IPS-18c (cell line): ENCODE measurements around the gene MORN3.
A peak's percentile ranks its signal among the peaks of the same experiment; 100 is the strongest.
"Not testable (repeated sequence)": the region's sequence is repeated elsewhere in the genome, so short reads cannot be mapped to it uniquely, and the experiment has no call there.

Experiments
- H3K4me3 ChIP-seq: 2 replicates; pipeline ENCODE4 v1.7.0; 2013; ENCODE audit warnings: low read depth, mild to moderate bottlenecking, low read length, moderate library complexity; ENCODE audit not compliant: insufficient read depth
- H3K9me3 ChIP-seq: one replicate; pipeline ENCODE4 v1.6.1; 2013; ENCODE audit warnings: mild to moderate bottlenecking, low read length, moderate library complexity; ENCODE audit not compliant: control insufficient read depth, insufficient read depth

MORN3 gene

DNA sequence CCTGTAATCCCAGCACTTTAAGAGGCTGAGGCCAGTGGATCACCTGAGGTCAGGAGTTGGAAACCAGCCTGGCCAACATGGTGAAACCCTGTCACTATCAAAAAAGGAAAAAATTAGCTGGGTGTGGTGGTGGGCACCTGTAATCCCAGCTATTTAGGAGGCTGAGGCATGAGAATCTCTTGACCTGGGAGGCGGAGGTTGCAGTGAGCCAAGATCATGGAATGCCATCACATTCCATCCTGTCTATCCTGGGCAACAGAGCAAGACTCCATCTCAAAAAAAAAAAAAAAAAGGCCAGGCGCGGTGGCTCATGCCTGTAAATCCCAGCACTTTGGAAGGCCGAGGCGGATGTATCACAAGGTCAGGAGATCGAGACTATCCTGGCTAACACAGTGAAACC, 28.4 kb upstream of the MORN3 start:
- H3K9me3 ChIP-seq, H3K4me3 ChIP-seq: not testable (repeated sequence)

DNA sequence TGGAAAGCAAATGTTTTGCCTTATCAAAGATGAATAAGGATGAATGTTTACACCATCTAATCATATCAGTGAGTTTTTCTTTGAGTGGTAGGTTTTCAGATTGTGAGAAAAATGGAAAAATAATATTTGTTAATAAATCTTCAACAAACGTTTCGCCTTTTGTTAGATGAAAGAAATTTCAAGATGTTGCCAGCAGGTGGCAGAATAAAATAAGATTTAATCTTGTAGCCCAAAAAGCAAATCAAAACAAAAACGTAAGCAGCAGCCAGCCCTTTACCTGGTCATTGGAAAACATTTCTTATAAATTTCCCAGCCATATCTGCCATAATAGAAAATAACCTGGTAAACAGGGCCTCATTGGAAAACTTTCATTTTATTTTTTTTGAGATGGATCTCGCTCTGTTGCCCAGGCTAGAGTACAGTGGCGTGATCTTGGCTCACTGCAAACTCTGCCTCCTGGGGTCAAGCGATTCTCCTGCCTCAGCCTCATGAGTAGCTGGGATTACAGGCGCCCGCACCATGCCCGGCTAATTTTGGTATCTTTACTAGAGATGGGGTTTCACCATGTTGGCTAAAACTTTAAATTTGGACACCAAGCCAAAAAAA, 27.7 kb upstream of the MORN3 start:
- Histone ChIP-seq H3K4me3 (no peak overlapping the region), H3K9me3 (no peaks in the 10 kb centered on the region)

DNA sequence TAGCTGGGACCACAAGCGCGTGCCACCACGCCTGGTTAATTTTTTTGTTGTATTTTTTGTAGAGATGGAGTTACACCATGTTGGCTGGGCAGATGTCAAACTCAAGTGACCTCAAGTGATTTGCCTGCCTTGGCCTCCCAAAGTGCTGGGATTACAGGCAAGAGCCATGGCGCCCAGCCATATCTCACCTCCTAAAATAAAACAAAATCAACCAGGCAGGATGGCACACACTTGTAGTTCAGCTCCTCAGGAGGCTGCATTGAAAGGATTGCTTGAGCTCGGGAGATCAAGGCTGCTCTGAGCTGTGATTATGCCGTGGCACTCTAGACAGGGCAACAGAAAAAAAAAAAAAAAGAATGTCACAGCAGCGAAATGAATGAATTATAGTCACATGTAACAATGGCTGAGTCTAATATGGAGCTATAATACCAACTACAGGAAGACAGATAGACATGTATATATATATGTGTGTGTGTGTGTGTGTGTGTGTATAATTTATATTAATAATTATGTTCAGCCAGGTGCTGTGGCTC, 23.8 kb upstream of the MORN3 start:
- no peaks in the 10 kb centered on the region for H3K9me3 ChIP-seq
- H3K4me3 ChIP-seq = no peak overlapping the region

DNA sequence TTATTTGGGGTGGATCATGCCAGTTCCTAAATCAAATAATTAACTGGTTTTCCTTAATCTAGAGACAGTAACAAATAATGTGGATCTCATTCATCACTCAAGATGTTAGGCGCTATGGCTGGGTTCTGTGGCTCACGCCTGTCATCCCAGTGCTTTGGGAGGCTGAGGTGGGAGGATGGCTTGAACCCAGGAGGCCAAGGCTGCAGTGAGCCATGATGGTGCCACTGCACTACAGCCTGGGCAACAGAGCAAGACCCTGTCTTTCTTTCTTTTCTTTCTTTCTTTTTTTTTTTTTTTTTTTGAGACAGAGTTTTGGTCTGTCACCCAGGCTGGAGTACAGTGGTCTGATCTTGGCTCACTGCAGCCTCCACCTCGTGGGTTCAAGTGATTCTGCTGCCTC, 23.3 kb upstream of the MORN3 start:
- H3K4me3 ChIP-seq, H3K9me3 ChIP-seq: not testable (repeated sequence)

DNA sequence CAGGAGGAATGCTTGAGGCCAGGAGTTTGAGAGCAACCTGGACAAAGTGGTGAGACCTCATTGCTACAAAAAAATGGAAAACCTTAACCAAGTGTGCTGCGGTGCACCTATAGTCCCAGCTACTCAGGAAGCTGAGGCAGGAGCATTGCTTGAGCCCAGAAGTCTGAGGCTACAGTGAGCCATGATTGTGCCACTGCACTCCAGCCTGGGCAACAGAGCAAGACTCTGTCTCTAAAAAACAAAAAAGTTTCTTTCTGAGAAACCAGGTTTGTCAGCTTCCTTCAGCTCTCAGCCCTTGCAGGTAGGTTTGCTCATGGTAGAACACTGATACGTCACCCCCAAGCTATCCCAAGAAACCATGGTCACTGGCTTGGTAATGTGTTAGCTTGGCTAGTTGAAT, 20.0 kb upstream of the MORN3 start:
- no peaks in the 10 kb centered on the region for H3K9me3 ChIP-seq

DNA sequence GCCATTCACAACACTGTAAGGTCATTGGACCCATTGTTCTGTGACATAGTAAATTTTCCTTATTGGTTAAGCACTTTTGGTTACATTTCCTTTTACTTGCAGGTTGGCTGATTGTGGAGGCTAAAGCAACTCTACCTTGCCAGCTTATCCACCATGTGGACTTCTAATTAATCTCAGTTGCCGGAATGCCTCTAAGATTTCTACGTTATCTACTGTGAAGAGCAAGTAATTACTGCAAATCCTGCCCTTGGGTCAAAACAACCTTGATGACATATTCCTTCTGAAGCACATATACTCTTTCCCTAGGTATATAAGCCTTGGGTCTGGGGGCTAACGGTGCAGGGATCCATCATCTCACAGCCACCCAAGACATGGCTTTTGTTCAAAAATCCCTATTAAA, 19.5 kb upstream of the MORN3 start:
- Histone ChIP-seq H3K4me3 (no peak overlapping the region), H3K9me3 (no peaks in the 10 kb centered on the region)

More for the DNA sequence above, 20.0 kb upstream of the MORN3 start:
- H3K4me3 ChIP-seq = no peak overlapping the region

DNA sequence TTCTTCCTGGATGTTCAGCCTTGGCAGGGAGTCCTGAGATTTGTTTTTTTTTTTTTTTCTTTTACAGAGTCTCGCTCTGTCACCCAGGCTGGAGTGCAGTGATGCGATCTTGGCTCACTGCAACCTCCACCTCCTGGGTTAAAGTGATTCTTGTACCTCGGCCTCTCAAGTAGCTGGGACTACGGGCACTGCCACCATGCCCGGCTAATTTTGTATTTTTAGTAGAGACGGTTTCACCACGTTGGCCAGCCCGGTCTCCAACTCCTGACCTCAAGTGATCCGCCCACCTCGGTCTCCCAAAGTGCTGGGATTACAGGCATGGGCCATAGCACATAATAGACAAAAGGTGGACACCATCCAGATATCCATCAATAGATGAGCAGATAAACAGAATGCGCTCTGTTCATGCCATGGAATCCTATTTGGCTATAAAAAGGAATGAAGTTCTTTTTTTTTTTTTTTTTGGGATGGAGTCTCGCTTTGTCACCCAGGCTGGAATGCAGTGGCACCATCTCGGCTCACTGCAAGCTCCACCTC, 10.3 kb upstream of the MORN3 start:
- not testable (repeated sequence) for H3K4me3 ChIP-seq, H3K9me3 ChIP-seq

DNA sequence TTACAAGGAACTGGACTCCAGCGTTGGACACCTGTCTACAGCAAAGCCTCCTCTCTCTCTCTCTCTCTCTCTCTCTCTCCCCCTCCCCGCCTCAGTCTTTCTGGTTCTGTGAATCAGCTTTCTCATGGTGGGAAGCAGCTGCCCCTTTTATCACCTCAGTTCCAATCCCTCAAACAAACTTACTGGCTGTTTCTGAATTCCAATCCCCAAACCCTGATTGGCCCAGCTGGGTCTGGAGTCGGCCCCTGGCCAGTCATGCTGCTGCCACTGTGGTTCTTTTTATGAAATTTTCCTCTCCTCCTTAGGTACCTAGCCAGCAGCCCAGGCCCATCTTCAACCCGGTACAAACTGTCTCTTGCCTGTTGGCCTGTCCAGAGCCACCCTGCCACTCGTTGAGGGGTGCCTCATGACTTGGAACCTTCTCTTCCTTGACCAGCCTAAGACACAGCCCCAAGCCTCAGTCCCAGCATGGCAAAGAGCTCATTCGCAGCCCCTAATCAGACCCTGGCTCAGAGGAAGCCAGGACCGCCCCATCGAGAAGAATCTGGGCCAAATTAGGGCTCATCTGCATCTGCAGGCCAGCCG, 9.4 kb upstream of the MORN3 start:
- no peak overlapping the region for H3K4me3 ChIP-seq
- no peaks in the 10 kb centered on the region for H3K9me3 ChIP-seq

DNA sequence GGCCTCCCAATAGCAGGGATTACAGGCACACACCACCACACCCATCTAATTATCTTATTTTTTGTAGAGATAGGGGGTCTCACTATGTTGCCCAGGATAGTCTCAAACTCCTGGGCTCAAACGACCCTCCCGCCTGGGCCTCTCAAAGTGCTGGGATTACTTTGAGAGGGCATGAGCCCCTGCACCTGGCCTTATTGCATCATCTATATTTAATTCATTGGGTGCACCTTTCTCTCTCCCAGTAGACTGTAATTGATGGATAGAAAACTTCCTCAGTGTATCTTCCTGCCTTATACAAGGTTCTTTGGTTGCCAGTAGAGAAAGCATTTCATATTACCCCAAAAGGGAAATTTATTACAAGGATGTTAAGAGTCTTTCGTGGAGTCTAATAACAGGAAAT, 8.9 kb upstream of the MORN3 start:
- H3K9me3 ChIP-seq = no peaks in the 10 kb centered on the region
- no peak overlapping the region for H3K4me3 ChIP-seq

DNA sequence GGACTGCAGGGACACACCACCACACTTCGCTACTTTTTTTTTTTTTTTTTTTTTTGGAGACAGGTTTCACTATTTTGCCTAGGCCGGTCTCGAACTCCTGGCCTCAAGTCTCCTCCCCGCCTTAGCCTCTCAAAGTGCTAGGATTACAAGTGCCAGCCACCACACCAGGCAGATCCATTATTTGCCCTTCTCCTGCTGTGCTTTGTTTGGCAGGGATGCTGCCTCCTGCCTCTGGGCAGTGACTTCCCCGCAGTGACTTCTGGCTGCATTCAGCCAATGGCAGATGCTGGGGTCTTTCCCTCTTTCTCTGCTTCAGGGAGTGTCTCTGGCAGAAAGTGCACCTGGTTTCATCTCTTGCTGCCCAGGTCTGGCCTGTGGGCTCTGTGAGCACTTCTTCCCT, 6.7 kb upstream of the MORN3 start:
- Histone ChIP-seq H3K9me3 (no peaks in the 10 kb centered on the region), H3K4me3 (no peak overlapping the region; the same call in 1 of the 2 replicates)

DNA sequence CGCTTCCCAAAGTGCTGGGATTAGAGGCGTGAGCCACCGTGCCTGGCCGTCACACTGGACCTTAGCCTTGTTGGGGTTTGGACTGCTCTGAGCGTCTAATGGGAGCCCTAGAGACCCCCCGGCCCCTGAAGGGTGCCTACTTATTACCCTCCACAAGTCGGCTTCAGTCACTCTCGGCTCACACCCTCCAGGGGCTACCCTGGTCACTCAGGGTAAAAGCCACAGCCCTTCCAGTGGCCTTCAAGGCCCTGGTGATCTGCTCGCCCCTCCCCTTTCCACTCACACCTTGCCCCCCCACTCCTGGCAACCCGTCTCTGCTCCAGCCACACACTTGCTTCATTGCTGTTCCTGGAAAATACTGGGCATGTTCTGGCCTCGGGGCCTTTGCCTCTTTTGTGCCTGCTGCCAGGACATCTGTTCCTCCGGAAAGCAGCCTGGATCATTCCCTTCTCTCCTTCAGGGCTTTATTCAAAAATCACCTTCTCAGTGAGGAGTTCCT, 3.6 kb upstream of the MORN3 start:
- peak overlapping the region; percentile 21 for H3K4me3 ChIP-seq
- no peaks in the 10 kb centered on the region for H3K9me3 ChIP-seq

DNA sequence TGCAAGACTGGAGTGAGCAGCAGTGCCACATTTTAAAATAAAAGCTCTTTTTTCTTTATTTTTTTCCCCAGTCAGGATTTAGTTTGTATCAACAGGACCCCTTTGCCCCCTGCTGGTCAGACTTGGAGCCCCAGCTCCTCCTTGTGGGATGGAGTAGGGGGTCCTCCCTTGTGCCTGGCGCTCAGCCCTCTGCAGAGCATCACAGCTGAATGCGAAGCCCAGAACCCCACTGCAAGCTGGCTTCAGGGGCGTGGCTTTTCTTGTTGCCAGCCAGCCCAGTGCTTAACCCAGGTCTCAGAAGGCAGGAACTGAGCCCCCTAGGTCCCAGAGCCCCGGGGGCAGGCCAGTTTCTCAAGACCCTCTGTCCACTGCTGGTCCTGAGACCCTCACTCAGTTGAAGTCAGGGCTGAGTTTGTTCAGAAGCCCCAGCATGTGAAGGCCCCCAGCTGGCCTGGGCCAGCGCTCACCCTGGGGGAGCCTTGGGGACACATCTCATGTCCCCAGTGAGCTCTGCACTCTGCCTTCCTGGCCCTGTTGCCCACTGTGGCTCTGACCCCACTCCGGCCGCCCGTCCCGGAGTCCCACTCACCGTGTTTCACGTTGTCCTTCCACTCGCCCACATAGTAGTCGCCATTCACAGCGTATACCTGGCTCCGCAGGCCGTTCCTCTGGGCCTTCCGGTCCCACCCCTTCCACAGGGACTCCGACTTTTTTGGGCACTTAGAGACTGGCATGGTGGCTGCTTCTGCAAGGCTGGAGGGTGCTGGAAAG, 519 bp downstream of the MORN3 start:
- Histone ChIP-seq H3K9me3 (no peaks in the 10 kb centered on the region), H3K4me3 (no peak overlapping the region)

DNA sequence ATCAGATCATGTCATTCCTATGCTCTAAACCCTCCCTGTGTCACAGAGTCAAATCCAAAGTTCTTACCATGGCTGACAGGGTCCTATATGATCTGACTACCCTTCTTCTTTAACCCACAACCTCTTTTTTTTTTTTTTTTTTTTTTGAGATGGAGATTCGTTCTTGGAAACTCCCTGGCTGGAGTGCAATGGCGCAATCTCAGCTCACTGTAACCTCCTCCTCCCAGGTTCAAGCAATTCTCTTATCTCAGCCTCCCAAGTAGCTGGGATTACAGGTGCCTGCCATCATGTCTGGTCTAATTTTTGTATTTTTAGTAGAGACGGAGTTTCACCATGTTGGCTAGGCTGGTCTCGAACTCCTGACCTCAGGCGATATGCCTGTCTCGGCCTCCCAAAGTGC, 2.6 kb downstream of the MORN3 start:
- H3K4me3 ChIP-seq, H3K9me3 ChIP-seq: not testable (repeated sequence)

DNA sequence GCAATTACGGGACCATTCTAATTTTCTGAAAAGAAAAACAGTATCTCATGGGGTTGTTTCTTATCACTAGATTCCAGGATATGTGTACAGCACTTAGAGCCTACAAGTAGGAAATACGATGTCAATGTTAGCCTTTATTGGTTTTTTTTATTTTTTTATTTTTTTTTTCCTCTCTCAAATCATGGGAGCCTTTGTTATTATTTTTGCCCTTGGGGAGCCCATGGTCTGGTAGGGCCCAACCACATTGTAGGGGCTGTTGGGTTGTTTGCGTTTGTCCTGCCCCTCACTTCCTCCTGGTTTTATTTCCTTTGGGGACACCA, 5.9 kb downstream of the MORN3 start:
- no peak overlapping the region; the same call in 1 of the 2 replicates for H3K4me3 ChIP-seq
- H3K9me3 ChIP-seq = no peaks in the 10 kb centered on the region

DNA sequence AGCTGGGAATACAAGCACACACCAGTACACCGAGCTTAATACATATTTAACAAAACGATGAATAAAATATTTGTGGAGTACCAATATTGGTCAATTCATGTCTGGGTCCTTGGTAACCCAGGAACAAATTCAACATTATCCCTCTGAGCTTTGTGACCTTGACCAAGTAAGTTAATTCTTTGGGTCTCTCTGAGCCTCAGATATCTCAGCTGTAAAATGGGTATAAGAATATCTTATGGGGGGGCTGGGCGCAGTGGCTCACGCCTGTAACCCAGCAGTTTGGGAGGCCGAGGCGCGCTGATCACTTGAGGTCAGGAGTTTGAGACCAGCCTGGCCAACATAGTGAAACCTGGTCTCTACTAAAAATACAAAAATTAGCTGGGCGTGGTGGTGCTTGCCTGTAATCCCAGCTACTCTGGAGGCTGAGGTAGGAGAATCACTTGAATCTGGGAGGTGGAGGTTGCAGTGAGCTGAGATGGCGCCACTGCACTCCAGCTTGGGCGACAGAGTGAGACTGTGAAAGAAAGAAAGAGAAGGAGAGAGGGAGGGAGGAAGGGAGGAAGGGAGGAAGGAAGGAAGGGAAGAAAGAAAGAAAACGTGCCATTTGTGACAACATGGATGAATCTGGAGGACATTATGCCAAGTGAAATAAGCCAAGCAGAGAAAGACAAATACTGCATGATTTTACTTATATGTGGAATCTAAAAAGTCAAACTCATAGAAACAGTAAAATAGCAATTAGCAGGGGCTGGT, 7.9 kb downstream of the MORN3 start:
- H3K4me3 ChIP-seq, H3K9me3 ChIP-seq: not testable (repeated sequence)

DNA sequence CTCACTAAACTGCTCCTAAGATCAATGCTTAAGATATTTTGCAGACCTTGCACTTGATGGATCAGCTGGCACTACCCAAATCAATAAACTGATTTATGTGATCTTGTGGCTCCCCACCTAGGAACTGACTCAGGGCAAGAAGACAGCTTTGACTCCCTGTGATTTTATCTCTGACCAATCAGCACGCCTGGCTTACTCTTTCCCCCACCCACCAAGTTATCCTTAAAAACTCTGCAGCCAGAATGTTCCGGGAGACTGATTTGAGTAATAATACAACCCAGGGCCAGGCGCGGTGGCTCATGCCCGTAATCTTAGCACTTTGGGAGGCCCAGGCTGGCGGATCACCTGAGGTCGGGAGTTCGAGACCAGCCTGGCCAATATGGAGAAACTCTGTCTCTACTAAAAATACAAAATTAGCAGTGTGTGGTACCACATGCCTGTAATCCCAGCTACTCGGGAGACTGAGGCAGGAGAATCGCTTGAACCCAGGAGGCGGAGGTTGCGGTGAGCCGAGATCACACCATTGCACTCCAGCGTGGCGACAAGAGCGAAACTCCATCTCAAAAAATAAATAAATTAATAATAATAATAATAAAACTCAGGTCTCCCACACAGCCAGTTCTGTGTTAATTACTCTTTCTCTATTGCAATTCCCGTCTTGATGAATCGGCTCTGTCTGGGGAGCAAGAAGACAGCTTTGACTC, 12.0 kb downstream of the MORN3 start:
- Histone ChIP-seq H3K4me3 (no peak overlapping the region), H3K9me3 (no peaks in the 10 kb centered on the region)

DNA sequence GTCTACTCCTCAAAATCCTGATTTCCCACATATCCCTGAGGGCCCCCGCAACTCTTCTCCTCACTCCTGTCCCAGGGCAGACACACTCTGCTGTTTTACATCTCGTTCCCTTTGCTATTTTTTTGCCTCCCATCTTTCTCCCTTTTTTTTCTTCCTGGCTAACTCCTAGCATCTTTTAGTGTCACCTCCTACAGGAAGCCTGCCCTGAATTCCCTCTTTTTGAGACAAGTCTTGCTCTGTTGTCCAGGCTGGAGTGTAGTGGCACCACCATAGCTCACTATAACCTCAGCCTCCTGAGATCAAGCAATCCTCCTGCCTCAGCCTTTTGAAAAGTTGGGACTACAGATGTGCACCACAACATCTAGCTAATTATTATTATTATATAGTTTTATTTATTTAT, 13.3 kb downstream of the MORN3 start:
- H3K4me3 ChIP-seq = no peak overlapping the region
- H3K9me3 ChIP-seq = no peaks in the 10 kb centered on the region
